Measurements from ENCODE around the gene HABP4.

DNA sequence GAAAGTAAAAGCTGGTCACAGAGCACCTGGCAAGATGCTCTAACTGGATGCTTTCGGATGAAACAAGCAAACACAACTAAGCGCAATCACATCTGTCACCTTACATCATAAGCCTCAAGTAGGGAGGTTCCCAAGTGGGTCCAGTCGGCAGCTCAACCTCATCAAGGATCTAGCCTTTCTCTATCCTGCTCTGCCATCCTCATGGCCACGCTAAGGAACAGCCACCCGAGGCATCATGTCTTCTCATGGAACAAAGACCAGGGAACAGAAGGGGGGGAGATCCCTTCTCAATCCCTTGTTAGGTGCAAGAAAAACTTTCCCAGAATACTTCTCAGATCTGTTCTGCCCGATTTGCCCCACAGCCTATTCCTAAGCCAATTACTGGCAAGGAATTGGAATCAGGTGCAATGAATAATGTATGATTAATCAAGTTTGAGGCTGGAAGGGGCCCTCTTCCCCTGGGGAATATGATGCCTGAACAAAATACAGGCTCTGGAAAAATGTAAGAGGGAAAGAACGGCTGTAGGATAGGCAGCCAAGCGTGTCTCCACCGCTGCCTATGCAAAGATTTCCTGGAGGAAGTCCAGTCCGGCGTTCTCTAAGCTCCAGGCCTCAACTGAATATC, 1.3 kb upstream of the HABP4 start:
- TF ChIP-seq, protein P1, sequence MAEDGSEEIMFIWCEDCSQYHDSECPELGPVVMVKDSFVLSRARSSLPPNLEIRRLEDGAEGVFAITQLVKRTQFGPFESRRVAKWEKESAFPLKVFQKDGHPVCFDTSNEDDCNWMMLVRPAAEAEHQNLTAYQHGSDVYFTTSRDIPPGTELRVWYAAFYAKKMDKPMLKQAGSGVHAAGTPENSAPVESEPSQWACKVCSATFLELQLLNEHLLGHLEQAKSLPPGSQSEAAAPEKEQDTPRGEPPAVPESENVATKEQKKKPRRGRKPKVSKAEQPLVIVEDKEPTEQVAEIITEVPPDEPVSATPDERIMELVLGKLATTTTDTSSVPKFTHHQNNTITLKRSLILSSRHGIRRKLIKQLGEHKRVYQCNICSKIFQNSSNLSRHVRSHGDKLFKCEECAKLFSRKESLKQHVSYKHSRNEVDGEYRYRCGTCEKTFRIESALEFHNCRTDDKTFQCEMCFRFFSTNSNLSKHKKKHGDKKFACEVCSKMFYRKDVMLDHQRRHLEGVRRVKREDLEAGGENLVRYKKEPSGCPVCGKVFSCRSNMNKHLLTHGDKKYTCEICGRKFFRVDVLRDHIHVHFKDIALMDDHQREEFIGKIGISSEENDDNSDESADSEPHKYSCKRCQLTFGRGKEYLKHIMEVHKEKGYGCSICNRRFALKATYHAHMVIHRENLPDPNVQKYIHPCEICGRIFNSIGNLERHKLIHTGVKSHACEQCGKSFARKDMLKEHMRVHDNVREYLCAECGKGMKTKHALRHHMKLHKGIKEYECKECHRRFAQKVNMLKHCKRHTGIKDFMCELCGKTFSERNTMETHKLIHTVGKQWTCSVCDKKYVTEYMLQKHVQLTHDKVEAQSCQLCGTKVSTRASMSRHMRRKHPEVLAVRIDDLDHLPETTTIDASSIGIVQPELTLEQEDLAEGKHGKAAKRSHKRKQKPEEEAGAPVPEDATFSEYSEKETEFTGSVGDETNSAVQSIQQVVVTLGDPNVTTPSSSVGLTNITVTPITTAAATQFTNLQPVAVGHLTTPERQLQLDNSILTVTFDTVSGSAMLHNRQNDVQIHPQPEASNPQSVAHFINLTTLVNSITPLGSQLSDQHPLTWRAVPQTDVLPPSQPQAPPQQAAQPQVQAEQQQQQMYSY (CRISPR knock-in tag; IDR thresholded peaks at IDR 0.05): no peak
- TF ChIP-seq POLR2A (IDR thresholded peaks at IDR 0.05; ENCODE audit: low read depth, low read length) (no peak), USF1 (IDR thresholded peaks at IDR 0.05; ENCODE audit: borderline replicate concordance, extremely low read length, insufficient read depth, low read depth, low read length) (no peak), POLR2AphosphoS5 (IDR thresholded peaks at IDR 0.05; ENCODE audit: low read length) (no peak), CTCF (IDR thresholded peaks at IDR 0.05 in 2 of 3, conservative IDR thresholded peaks at IDR 0.05 in 1 of 3; ENCODE audit: control insufficient read depth in 2 of 3, extremely low read depth in 1 of 3, insufficient read depth in 1 of 3, low read depth in 3 of 3, low read length in 3 of 3) (no peak), ZBTB33 (IDR thresholded peaks at IDR 0.05) (no peak), RFX5 (IDR thresholded peaks at IDR 0.05; ENCODE audit: low read depth, low read length) (no peak), NKRF (conservative IDR thresholded peaks at IDR 0.05) (no peak), FOXM1 (IDR thresholded peaks at IDR 0.05; ENCODE audit: low read depth, low read length) (no peak)
- TF ChIP-seq, protein P2, sequence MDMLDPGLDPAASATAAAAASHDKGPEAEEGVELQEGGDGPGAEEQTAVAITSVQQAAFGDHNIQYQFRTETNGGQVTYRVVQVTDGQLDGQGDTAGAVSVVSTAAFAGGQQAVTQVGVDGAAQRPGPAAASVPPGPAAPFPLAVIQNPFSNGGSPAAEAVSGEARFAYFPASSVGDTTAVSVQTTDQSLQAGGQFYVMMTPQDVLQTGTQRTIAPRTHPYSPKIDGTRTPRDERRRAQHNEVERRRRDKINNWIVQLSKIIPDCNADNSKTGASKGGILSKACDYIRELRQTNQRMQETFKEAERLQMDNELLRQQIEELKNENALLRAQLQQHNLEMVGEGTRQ (IDR thresholded peaks at IDR 0.05; ENCODE audit: borderline replicate concordance, low read depth, low read length): no peak
- TF ChIP-seq, protein P3, sequence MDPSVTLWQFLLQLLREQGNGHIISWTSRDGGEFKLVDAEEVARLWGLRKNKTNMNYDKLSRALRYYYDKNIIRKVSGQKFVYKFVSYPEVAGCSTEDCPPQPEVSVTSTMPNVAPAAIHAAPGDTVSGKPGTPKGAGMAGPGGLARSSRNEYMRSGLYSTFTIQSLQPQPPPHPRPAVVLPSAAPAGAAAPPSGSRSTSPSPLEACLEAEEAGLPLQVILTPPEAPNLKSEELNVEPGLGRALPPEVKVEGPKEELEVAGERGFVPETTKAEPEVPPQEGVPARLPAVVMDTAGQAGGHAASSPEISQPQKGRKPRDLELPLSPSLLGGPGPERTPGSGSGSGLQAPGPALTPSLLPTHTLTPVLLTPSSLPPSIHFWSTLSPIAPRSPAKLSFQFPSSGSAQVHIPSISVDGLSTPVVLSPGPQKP (IDR thresholded peaks at IDR 0.05; ENCODE audit: low read depth, low read length): no peak
- TF ChIP-seq, protein P4, sequence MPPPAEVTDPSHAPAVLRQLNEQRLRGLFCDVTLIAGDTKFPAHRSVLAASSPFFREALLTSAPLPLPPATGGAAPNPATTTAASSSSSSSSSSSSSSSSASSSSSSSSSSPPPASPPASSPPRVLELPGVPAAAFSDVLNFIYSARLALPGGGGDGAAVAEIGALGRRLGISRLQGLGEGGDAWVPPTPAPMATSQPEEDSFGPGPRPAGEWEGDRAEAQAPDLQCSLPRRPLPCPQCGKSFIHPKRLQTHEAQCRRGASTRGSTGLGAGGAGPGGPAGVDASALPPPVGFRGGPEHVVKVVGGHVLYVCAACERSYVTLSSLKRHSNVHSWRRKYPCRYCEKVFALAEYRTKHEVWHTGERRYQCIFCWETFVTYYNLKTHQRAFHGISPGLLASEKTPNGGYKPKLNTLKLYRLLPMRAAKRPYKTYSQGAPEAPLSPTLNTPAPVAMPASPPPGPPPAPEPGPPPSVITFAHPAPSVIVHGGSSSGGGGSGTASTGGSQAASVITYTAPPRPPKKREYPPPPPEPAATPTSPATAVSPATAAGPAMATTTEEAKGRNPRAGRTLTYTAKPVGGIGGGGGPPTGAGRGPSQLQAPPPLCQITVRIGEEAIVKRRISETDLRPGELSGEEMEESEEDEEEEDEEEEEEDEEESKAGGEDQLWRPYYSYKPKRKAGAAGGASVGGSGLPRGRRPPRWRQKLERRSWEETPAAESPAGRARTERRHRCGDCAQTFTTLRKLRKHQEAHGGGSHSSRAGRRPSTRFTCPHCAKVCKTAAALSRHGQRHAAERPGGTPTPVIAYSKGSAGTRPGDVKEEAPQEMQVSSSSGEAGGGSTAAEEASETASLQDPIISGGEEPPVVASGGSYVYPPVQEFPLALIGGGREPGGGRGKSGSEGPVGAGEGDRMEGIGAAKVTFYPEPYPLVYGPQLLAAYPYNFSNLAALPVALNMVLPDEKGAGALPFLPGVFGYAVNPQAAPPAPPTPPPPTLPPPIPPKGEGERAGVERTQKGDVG (CRISPR knock-in tag; IDR thresholded peaks at IDR 0.05): no peak

Data from GM12878 (cell line).